Measurements from ENCODE around the gene SMURF1.

DNA sequence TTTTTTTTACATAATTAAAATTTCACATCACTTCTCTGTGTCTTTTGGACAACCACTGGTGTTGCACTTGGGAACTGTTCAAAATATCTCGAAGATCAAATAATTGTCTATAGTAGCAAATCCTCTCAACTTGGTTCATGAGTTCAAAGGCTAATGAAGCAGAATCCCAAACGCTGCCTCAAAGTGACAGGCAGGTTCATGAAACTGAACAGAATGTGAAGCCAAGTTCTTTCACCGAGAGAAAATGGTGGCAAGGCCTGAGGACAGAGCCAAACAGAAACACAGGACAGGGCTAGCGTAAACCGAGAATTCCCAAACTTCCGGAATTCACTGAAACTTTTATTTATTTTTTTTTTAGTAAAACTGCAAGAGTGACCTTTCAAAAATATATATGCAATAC lies 21.1 kb downstream of the SMURF1 start:
- TF ChIP-seq, protein P1, sequence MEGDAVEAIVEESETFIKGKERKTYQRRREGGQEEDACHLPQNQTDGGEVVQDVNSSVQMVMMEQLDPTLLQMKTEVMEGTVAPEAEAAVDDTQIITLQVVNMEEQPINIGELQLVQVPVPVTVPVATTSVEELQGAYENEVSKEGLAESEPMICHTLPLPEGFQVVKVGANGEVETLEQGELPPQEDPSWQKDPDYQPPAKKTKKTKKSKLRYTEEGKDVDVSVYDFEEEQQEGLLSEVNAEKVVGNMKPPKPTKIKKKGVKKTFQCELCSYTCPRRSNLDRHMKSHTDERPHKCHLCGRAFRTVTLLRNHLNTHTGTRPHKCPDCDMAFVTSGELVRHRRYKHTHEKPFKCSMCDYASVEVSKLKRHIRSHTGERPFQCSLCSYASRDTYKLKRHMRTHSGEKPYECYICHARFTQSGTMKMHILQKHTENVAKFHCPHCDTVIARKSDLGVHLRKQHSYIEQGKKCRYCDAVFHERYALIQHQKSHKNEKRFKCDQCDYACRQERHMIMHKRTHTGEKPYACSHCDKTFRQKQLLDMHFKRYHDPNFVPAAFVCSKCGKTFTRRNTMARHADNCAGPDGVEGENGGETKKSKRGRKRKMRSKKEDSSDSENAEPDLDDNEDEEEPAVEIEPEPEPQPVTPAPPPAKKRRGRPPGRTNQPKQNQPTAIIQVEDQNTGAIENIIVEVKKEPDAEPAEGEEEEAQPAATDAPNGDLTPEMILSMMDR (IDR thresholded peaks at IDR 0.05): no peak
- TF ChIP-seq POLR2A (IDR thresholded peaks at IDR 0.05): no peak
